Prostate gland (tissue), 2 donors: Measurements from ENCODE around the gene RIC8A. TPM values are rescaled to one million over a fixed set of nuclear protein-coding genes. Genes with fewer than 3 reads are reported as not detected.

Experiments
- DNase-seq: peaks from one replicate; pipeline ENCODE4 v3.0.0-alpha.2; 2019; ENCODE audit warnings: low spot score
- H3K27ac ChIP-seq, 2 donors: fragments of 200-600 bp; sonication (generic); 2 replicates each; pipeline ENCODE4 v1.5.1; 2017 to 2019
- H3K27me3 ChIP-seq: fragments of 200-600 bp; sonication (generic); replicated peaks from 2 replicates; pipeline ENCODE4 v1.5.1; 2019; ENCODE audit not compliant: insufficient read depth
- H3K36me3 ChIP-seq, 2 donors: fragments of 200-600 bp; sonication (generic); 1 replicate in 1 of 2; 2 replicates in 1 of 2; pipeline versions ENCODE4 v1.5.1 to v1.8.1; 2017 to 2019
- H3K4me1 ChIP-seq: fragments of 200-600 bp; sonication (generic); replicated peaks from 2 replicates; pipeline ENCODE4 v1.5.1; 2019
- H3K4me3 ChIP-seq, 2 donors: fragments of 200-600 bp; sonication (generic); 2 replicates each; pipeline ENCODE4 v1.5.1; 2017 to 2019
- H3K9me3 ChIP-seq: fragments of 200-600 bp; sonication (generic); 2 replicates; pipeline ENCODE4 v1.5.1; 2017
- CTCF ChIP-seq, 4 experiments: fragments of 200-600 bp in 2 of 4; fragments of 450-650 bp in 2 of 4; sonication (generic) in 2 of 4; IDR thresholded peaks; 1 replicate in 3 of 4; 2 replicates in 1 of 4; pipeline ENCODE4 v1.5.1; 2016 to 2019; ENCODE audit warnings: antibody characterized with exemption in 4 of 4, mild to moderate bottlenecking in 2 of 4, moderate library complexity in 2 of 4
- POLR2A ChIP-seq: fragments of 450-650 bp; IDR thresholded peaks from one replicate; pipeline ENCODE4 v1.6.1; 2016; ENCODE audit warnings: antibody characterized with exemption, mild to moderate bottlenecking
- POLR2AphosphoS5 ChIP-seq: sonication (generic); formaldehyde crosslinking; IDR thresholded peaks from one replicate; pipeline ENCODE4 v1.6.1; 2017; ENCODE audit warnings: antibody characterized with exemption
- WGBS: methylation state at CpG from one replicate; pipeline ENCODE4 v1.1.5; 2018; 5-methylcytosine and 5-hydroxymethylcytosine counted together
- intact Hi-C: fragments of 100-400 bp; cut with DNase I; formaldehyde crosslinking; loops from one replicate; pipeline ENCODE4 v1.14.2; 2022
- total RNA-seq, 2 donors: library from RNA; depleted of rRNA; stranded (reverse); fragments of >200 nt; gene quantifications; one replicate each; pipeline ENCODE4 v1.1.0, GENCODE V29; 2016

Gene RIC8A
- total RNA-seq, 2 donors from 2014 or later: 82.3 to 114 TPM

GRCh38 chr11:206002-206384, 1.5 kb upstream of the RIC8A start:
- no peak overlapping the region for H3K27ac ChIP-seq
- DNase-seq: peak; percentile 7
- no peaks in the 10 kb centered on the region for H3K27me3 ChIP-seq
- TF ChIP-seq POLR2AphosphoS5 (no peak), CTCF (IDR thresholded peaks at IDR 0.05) (no peak), POLR2A (no peak)
- no peaks in the 10 kb centered on the region for H3K9me3 ChIP-seq
- 71% methylated on average over 7 of the region's 7 CpGs for WGBS
- peaks cover under 1 to 9% of the 10 kb centered on the region in 2 donors for H3K36me3 ChIP-seq
- peaks cover 18% of the 10 kb centered on the region for H3K4me1 ChIP-seq
- peak overlapping the region; percentile 64 to 98 for H3K4me3 ChIP-seq
- intact Hi-C loops: loop anchor here (2.0 to 5.0 kb wide), 2 partner anchors 31 to 241 kb away; partner anchors contain the start of genes PSMD13 and SIRT3

- intact Hi-C loops: loop anchor here (2.0 to 5.0 kb wide), 2 partner anchors 30 to 241 kb away; partner anchors contain the start of genes PSMD13 and SIRT3
- no peak for TF ChIP-seq POLR2A
- TF ChIP-seq POLR2AphosphoS5: no peak
- no peak for TF ChIP-seq CTCF (IDR thresholded peaks at IDR 0.05)
- 2% methylated on average over 17 of the region's 39 CpGs for WGBS
- H3K4me1 ChIP-seq: peaks cover 18% of the 10 kb centered on the region
- H3K36me3 ChIP-seq: peaks cover 6 to 16% of the 10 kb centered on the region in 2 donors
- no peaks in the 10 kb centered on the region for H3K27me3 ChIP-seq
- peak overlapping the region; percentile 98 to 99 for H3K27ac ChIP-seq
- H3K4me3 ChIP-seq: peak overlapping the region; percentile 64 to 98
- no peak for DNase-seq
- no peaks in the 10 kb centered on the region for H3K9me3 ChIP-seq
Measured at GRCh38 chr11:206526-207207, 841 bp upstream of the RIC8A start.

GRCh38 chr11:207863-208180, 314 bp downstream of the RIC8A start:
- intact Hi-C loops: loop anchor here (2.0 to 5.0 kb wide), 2 partner anchors 29 to 239 kb away; partner anchors contain the start of genes PSMD13 and SIRT3
- TF ChIP-seq POLR2AphosphoS5 (no peak), CTCF (IDR thresholded peaks at IDR 0.05) (no peak), POLR2A (no peak)
- H3K36me3 ChIP-seq: peaks cover 14 to 23% of the 10 kb centered on the region in 2 donors
- WGBS: 0% methylated on average over 27 of the region's 27 CpGs
- H3K9me3 ChIP-seq: no peaks in the 10 kb centered on the region
- no peak for DNase-seq
- H3K27ac ChIP-seq: peak overlapping the region; percentile 98 to 99
- H3K4me1 ChIP-seq: peaks cover 18% of the 10 kb centered on the region
- no peaks in the 10 kb centered on the region for H3K27me3 ChIP-seq
- H3K4me3 ChIP-seq: peak overlapping the region; percentile 64 to 98

- Histone ChIP-seq H3K36me3 (peaks cover 19 to 23% of the 10 kb centered on the region in 2 donors), H3K9me3 (no peaks in the 10 kb centered on the region), H3K27ac (peak overlapping the region; percentile 98 to 99), H3K27me3 (no peaks in the 10 kb centered on the region), H3K4me3 (peak overlapping the region; percentile 64 to 98), H3K4me1 (peaks cover 18% of the 10 kb centered on the region)
- under 1% methylated on average over 46 of the region's 57 CpGs for WGBS
- intact Hi-C loops: loop anchor here (5.0 kb wide), 1 partner anchor 239 kb away; no protein-coding TSS in a partner anchor
- TF ChIP-seq CTCF (IDR thresholded peaks at IDR 0.05) (peak in 2 of 4 experiments; percentile 29 to 31), POLR2AphosphoS5 (peak; percentile 74), POLR2A (peak; percentile 90)
- peak; percentile 70 for DNase-seq
Measured at GRCh38 chr11:208181-208916, 841 bp downstream of the RIC8A start.
